HG03354 (cell line): ENCODE measurements around the gene NLRC5.
"Not testable (repeated sequence)": the region's sequence is repeated elsewhere in the genome, so short reads cannot be mapped to it uniquely, and the experiment has no call there.

Experiments used
- ATAC-seq: cut with Tn5 transposase; IDR thresholded peaks from one replicate; pipeline ENCODE4 v1.9.1; 2021; ENCODE audit warnings: mild to moderate bottlenecking; ENCODE audit not compliant: unreplicated experiment, poor library complexity, severe bottlenecking

NLRC5 gene

DNA sequence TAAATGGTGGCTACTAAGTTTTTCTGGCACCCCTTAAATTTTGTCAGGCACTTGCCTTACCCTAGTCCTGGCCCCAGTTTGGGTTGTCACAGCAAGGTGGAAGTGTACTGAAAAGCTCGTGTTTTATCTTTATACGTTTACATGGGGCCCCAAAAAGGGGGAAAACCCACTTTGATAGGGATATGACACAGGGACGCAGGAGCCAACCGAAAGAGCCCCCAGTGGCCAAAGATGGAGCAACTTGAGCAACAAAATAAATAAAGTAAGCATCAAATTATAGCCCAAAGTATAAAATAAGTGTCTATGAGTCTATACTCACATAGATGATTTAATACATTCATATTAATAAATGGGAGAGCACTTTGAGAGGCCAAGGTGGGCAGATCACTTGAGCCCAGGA lies 32.6 kb upstream of the NLRC5 start:
- ATAC-seq = no peak

DNA sequence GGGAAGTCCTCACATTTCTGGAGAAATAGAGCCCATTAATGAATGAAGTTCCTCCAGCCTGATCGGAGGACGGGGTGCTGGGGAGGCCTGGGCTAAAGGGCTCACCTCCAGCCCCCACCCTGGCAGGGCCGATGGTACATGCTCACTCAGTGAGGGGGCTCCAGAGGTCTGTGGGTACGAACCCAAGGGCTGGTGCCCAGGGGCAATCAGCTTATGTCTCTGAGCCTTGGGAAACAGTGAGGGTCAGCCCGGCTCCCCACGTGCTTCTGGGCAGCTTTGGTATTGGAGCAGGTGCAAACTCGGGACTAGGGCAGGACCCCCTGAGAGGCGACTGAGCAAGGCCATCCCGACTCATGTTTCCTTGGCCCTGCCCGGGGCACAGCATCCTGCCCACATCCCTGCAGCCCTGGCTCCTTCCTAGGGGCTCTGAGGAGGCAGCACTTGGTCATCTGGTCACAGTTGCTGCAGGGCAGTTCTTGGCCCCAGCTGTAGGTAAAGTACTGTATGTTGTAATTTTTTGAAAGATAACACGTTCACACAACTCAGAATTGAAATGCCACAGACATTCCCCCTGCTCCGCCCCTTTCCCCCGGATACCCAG lies 28.6 kb upstream of the NLRC5 start:
- ATAC-seq = no peak

DNA sequence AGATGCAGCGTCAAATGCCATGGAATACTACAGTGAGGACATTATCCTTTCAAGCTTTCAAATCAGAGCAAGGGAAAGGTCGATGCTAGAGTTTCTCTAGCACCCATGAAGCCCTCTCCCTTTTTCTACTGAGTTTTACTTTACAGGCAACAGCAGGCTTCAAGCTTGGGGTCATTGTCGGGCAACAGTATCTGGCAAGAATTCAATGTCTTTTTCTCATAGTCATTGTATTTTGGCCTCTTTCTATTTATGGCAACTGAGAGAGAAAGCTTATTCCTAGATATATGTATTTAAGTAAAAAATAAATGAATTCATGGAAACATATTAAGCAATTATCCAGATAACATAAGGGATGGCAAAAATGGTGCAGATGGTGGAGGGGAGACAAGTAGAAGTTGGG lies 28.0 kb upstream of the NLRC5 start:
- ATAC-seq = no peak

DNA sequence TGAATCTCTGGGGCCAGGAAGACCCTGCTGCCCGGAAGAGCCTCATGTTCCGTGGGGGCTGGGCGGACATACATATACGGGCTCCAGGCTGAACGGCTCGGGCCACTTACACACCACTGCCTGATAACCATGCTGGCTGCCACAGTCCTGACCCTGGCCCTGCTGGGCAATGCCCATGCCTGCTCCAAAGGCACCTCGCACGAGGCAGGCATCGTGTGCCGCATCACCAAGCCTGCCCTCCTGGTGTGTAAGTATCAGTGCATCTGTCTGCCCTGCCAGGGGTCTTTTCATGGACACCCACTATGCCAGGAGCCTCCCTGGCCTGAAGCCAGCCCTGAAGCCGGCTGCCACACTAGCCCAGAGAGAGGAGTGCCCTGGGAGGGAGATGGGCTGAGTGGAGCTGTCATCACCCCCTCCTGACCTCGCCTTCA lies 27.5 kb upstream of the NLRC5 start, which contains the start of gene CETP:
TSS of gene CETP (plus strand) at position 100 of the 431 bp plus-strand sequence. CDS start at position 130, 30 bp downstream.
- ATAC-seq = no peak

DNA sequence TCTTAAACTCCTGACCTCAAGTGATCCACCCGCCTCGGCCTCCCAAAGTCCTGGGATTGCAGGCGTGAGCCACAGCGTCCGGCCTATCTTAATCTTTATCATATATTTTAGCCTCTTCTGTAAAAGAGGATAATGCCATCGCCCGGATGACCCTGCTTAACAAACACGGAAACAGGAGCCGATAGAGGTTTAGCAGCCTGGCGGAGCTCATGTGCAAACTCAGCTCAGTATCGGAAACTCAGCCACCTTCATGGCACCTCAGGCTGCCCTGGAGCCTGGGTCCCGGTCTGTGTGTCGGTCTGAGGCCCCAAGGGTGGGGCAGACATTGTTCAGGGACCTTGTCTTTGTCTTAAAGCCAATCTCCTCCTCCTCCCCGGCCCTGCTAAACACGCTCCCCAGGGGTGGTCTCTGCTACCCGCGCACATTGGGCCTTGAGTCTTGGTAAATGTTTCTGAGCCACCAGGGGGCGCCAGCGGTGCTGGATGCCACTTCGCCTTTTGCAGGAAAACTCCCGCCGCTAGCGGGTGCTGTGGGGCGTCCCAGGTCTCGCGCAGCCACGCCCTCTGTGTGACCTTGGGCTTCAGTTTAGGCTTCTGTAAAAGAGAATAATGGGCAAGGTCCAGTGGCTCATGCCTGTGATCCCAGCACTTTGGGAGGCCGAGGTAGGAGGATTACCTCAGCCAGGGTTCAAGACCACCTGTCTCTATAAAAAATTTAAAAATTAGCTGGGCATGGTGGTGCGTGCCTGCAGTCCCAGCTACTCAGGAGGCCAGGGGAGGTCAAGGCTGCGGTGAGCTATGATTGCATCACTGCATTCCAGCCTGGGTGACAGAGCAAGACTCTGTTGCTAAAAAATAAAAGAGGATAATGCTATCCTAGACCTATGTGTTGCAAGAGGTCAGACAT lies 24.9 kb upstream of the NLRC5 start:
- peak; percentile 78 for ATAC-seq

DNA sequence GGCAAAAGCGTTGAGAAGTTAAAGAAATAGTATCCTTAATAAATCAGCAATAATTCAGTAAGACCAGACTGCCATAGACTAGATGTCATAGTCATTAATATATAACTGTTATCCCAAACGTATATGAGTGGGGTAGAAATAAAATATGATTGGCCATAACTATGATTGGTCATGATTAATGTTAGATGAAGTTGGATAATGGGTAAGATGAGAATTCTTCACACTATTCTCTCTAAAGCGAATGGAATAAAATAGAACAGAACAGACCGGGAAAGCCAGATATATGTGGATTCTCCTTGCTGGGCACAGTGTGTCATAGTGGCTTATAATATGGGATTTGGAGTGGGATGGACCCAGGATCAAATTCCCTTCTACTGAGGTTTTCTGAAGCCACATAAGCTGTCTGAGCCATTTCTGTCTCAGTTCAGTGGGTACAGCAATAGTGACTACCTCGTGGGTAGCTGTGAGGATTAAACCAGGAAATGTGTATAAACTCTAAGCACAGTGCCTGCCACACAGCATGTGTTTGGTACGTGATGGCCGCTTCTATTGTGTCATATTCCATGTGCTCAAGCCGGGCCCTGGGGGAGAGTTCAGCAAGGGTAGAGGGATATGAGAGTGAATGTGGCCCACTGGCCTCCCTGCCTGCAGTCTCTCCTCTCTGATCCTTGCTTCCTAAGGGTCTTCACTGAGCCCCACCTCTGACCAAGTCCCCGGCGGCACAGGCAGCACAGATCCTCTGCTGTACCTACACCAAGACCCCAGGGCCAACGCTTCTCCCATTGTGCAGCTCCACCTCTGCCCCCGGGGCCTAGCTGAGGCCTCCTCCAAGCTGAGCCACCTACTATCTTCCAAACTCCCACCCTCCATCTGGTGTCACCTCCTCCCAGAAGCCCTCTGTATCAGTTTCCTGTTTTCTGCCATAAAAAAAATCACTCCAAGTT lies 23.9 kb upstream of the NLRC5 start:
- ATAC-seq = no peak

DNA sequence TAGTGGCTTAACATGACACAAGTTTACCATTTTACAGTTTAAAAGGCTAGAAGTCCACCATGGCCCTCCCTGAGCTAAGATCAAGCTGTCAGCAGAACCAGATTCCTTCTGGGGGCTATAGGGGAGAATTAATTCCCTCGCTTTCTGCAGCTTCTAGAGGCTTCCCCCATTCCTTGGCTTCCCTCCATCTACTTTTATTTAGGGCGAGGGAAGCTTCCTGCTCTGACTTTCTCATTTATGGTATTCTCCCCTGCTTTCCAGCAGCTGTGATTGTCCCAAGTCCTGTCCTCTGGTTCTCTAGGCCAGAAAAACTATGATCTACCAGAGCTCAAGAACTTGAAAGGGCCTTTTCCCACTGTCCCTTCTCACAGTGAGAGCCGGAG lies 23.3 kb upstream of the NLRC5 start:
- ATAC-seq = no peak

DNA sequence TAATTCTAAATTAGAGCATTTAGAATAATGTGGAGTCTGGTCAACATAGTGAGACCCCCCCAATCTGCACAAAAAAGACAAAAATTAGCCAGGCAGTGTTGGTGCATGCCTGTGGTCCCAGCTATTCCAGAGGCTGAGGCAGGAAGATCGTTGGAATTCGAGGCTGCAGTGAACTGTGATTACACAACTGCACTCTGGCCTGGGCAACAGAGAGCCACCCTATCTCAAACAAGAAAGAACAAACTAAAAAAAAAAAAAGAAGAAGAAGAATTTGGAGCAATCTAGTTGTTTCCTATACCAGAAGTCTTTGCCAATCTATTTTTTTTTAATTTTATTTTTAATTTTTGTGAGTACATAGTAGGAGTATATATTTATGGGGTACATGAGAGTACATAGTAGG lies 21.6 kb upstream of the NLRC5 start:
- no peak for ATAC-seq

DNA sequence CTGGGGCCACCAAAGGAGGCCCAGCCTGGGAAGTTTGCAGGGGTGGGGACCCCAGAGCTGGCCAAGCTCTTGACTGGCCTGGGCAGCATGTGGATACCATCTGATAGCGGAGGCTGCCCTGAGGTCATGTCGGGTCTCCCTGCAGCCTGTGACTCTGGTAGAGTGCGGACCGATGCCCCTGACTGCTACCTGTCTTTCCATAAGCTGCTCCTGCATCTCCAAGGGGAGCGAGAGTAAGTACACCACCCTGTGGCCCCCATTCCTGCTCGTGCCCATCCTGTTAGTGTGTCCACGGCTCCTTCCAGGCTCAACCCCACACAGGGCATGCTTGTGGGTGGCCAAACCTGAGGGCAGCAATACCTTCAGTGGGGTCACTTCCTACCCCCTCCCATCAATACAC lies 19.6 kb upstream of the NLRC5 start:
- no peak for ATAC-seq

DNA sequence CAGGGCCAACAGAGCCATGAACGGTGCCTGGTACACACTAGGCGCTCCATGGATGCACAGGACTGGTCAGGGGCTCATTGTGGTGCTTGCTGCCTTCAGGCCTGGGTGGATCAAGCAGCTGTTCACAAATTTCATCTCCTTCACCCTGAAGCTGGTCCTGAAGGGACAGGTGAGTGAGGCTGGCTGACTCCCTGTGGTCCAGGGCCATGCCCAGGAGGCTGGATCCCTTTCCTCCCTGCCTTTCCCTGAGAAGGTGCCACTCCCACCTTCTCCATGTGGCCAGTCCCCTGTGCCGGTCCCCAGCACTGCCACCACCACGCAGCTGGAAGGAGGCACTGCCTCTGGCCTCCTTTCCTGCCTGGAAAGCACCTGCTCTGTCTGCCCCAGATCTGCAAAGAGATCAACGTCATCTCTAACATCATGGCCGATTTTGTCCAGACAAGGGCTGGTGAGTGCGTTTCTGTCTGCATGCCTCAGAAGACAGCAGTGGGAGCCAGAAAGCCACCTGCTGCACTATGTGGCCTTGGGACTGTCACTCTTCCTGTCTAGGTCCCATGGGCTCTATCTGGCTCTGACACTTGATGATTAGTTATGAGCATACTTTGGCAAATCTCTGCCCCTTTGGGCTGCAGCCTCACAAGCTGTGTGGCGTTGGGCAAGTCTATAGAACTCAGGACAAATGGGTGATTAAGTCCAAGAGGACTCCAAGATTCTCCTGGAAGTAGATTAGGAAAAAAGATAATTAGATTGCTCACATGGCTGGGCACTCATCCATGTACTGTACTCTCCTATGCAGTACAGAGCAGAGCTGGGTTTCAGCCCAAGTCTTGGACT lies 18.2 kb upstream of the NLRC5 start:
- peak; percentile 78 for ATAC-seq

DNA sequence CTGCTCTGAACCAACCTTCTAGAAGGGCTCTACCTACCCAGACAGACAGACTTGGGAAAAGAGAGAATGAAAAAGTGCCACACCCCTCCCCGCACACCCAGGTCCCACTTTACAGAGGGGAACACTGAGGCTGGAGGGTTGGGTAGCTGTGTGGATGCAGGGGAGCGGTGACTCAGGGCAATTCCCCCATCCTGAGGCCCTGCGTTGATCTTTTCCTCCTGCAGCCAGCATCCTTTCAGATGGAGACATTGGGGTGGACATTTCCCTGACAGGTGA lies 17.7 kb upstream of the NLRC5 start:
- no peak for ATAC-seq

DNA sequence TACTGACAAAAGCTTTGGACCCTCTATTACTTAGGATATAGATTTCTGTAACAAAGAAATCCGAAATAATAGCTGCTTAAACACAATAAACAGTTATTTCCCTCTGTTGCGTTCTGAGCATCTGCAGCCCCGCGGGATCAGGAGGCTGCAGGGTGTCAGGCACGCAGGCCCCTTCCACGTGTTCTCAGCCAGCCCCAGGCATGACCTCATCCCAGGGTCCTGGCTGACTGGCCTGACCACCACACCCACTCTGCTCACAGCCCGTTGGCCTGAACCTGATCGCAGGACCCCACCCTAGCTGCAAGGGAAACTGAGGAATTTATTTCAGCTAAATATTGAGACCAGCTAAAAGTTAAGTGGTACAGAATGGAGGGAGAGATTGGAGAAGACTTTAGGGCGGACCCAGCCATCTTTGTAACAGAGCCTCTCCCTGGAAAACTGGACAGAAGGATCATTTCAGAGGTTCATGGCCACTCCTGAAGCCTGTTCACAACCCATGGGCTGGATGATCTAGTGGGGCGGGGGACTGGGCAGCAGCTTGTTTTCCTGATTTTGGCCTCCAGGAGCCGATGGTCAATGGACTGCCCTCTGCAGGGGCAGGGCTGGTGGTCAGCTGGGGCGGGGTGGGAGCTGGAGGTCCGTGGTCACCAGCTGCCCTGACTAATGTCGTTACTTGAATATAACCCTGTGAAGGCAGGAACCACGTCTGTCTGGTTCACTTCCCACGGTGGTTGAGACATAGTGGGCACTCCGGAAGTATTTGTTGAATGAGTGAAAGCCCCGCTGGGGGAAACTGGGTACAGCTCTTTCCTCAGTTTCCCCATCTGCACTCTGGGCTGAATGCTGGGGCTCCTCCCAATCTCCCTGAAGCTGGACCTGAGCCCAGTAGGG lies 16.7 kb upstream of the NLRC5 start:
- no peak for ATAC-seq

DNA sequence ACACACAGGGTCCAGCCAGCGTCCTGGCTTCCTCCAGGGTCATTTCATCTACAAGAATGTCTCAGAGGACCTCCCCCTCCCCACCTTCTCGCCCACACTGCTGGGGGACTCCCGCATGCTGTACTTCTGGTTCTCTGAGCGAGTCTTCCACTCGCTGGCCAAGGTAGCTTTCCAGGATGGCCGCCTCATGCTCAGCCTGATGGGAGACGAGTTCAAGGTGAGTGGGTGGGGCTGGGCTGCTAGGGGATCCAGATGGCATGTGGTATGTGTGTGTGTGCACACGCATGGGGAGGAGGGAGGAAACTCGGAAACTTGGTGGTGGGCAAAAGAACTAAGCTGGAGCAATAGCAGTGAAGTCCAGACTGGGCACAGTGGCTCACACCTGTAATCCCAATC lies 16.1 kb upstream of the NLRC5 start:
- no peak for ATAC-seq

DNA sequence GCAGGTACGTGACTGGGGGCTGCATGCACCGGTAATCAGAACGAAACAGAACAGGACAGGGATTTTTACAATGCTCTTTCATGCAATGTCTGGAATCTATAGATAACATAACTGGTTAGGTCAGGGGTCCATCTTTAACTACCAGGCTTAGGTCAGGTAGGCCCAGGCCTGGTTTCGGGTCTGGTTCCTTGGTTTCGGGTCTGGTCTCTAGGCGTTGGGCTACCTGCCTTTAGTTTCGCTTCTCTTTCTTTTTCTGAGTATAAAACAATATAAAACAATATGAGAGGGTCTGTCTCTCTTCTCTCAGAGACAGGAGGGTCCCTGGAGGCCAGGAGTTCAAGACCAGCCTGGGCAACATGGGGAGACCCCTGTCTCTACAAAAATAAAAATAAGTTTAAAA lies 15.5 kb upstream of the NLRC5 start:
- ATAC-seq = not testable (repeated sequence)

DNA sequence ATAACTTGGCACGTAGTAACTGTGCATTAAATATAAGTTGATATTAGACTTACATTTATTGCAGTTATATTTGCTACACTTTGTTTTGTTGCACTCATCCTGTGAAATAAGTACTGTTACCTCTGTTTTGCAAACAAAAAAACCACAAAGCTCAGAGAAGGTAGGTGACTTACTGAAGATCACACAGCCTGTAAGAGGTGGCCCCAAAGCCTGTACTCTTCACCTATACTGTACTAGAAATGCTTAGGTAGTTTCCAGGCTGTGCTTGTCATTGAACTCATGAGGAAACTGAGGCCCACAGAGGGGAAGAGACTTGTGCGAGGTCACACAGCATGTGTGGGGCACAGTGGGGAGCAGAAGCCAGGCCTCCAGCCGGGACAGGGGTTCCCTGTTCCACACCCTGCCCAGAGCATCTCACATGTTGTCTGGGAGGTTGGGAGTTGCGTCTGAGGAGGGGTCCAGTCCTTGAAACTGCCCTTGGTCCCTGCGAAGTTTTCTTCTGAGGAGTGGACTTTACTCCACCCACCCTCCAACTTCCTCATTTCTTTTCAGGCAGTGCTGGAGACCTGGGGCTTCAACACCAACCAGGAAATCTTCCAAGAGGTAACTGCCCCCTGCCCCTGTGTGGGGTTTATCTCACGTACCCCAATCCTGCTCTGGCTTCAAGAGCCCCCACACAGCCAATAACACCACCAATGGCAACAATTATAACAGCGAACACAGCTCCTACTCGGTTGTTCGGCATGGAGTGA lies 14.6 kb upstream of the NLRC5 start:
- no peak for ATAC-seq

DNA sequence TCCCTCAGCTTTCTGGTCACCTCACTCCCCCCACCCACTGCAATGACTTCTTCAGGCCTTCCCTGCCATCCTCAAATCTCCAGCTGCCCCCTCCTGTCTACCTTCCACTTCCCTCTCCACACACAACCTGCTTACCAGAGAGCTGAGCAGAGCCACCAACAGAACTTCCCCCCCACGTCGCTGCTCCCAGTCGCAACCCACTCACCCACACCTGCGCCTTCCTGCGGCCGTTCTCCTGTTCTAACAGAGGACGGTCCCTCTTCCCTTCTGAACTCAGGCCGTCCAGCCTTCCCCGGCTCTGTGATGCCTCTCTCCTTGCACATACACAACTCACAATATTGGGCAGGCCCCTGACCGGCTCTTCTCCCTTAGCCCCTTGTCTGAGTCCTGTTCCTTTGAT lies 13.6 kb upstream of the NLRC5 start:
- ATAC-seq = no peak

DNA sequence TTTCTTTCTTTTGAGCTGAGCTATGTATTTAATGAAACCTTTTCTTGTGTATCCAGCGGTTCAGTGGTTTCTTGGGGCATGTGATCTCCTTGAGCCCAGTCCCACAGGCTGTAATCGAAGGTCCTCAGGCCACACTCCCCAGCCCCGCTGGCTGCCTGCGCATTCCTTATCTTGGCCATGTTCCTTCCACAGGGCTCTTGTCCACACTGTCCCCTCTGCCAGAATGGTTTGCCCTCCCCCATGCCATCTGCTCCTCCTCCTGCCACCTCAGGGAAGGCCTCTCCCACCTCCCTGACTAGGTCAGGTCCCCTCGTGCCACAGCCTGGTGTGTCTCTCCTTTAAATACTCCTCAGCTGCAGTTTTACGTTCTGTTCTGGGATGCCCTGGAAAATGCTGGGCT lies 12.1 kb upstream of the NLRC5 start:
- ATAC-seq = no peak

DNA sequence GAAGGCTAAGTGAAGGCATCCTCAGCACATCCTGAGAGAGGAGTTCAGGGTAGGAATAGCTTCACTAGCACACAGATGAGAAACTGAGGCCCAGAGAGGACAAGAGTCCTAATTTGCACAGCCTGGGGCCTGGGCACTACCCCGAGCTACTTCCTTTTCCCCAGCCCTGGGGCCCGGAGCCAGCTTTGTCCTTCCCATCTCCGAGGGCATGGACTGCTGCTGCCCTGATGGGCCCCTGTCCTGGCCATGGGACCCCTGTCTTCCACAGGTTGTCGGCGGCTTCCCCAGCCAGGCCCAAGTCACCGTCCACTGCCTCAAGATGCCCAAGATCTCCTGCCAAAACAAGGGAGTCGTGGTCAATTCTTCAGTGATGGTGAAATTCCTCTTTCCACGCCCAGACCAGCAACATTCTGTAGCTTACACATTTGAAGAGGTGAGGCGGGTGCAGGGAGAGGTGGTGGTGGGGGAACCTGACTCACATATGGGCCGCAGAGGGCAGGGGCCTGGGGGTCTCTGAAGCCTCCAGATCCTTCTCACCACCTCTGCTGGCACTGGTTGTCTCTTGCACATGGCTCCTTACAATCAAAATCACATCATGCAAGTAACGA lies 11.4 kb upstream of the NLRC5 start:
- no peak for ATAC-seq
